ENCODE measurements around the gene DLG1. TPM values are rescaled to one million over a fixed set of nuclear protein-coding genes. Genes with fewer than 3 reads are reported as not detected.

Gene DLG1
- total and polyA plus RNA-seq, 2 experiments from 2014 or later, result 54.8 to 128 TPM

DNA sequence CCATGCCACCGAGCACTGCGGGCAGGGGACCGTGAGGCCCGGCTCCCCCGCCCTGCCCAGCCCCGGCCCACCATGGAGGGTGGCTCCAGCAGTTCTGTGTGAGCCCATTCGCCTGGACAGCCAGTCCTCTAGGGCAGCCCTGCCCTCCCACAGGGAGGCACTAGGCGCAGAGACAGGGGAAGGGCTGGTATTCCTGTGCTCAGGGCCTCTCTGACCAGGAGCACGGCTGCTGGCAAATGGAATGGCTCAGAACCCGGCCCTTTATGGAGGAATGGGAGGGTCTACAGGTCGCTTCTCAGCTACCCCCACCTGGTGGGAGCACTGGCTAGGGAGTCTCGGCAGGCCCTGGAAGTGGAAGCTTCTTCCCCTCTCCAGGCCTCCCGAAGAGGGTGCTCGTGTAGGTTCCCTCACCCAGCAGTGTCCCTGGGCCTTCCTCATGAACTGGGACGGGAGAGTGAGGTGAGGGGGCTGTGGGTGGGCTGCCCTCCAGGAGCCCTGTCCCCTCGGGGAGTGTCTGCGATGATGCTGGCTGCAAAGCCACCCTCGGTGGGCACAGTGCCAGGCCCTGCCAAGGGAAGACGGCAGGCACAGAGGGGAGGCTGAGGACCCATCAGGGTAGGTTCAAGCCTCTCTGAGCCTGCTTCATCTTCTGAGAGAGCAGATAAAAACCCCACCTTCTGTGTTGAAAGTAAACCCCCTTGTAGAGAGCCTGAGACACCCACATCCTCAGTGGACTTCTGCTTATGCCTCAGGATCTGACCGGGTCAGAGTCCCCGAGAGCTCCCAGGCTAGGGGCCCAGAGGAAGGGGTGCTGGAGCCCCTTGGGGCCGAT is 270.3 kb downstream of the DLG1 start:
- WGBS (ENCODE audit: low lambda C conversion rate, missing lambda C conversion rate), result 88% methylated on average over 19 of the region's 22 CpGs
- H3K79me2 ChIP-seq, result peaks cover 5% of the 10 kb centered on the region
- H3K27ac ChIP-seq, result peak overlapping the region; percentile 51
- DNase-seq (ENCODE audit: low spot score), result no peak
- H3K27me3 ChIP-seq, result no peaks in the 10 kb centered on the region
- no peaks in the 10 kb centered on the region for H3K9me2 ChIP-seq (replicated peaks; ENCODE audit: insufficient read depth)
- H3K36me3 ChIP-seq (replicated peaks; ENCODE audit: insufficient read depth, low read depth), result no peaks in the 10 kb centered on the region
- no peaks in the 10 kb centered on the region for H3K9me3 ChIP-seq (ENCODE audit: low read depth)
- TF ChIP-seq, protein P1, sequence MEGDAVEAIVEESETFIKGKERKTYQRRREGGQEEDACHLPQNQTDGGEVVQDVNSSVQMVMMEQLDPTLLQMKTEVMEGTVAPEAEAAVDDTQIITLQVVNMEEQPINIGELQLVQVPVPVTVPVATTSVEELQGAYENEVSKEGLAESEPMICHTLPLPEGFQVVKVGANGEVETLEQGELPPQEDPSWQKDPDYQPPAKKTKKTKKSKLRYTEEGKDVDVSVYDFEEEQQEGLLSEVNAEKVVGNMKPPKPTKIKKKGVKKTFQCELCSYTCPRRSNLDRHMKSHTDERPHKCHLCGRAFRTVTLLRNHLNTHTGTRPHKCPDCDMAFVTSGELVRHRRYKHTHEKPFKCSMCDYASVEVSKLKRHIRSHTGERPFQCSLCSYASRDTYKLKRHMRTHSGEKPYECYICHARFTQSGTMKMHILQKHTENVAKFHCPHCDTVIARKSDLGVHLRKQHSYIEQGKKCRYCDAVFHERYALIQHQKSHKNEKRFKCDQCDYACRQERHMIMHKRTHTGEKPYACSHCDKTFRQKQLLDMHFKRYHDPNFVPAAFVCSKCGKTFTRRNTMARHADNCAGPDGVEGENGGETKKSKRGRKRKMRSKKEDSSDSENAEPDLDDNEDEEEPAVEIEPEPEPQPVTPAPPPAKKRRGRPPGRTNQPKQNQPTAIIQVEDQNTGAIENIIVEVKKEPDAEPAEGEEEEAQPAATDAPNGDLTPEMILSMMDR (IDR thresholded peaks at IDR 0.05; ENCODE audit: poor library complexity), result no peak
- no peak for TF ChIP-seq EZH2 (IDR thresholded peaks at IDR 0.05; ENCODE audit: borderline replicate concordance)
- TF ChIP-seq EZH2phosphoT487 (IDR thresholded peaks at IDR 0.05; ENCODE audit: low read depth, severe bottlenecking, unreplicated experiment), result no peak
- peaks cover 27% of the 10 kb centered on the region for H3K4me1 ChIP-seq (ENCODE audit: insufficient read depth)
- peak overlapping the region; percentile 94 for H3K4me2 ChIP-seq
- H2AFZ ChIP-seq, result peak overlapping the region; percentile 75
- H3K4me3 ChIP-seq, result peak overlapping the region; percentile 68
- H4K20me1 ChIP-seq (ENCODE audit: insufficient read depth, poor library complexity, severe bottlenecking), result no peaks in the 10 kb centered on the region

GRCh38 chr3:197027151-197027895 is 271.1 kb downstream of the DLG1 start:
- peaks cover 27% of the 10 kb centered on the region for H3K4me1 ChIP-seq (ENCODE audit: insufficient read depth)
- WGBS (ENCODE audit: low lambda C conversion rate, missing lambda C conversion rate), result 98% methylated on average over 29 of the region's 29 CpGs
- no peak overlapping the region for H3K4me3 ChIP-seq
- H3K9me3 ChIP-seq (ENCODE audit: low read depth), result no peaks in the 10 kb centered on the region
- no peaks in the 10 kb centered on the region for H3K9me2 ChIP-seq (replicated peaks; ENCODE audit: insufficient read depth)
- no peak overlapping the region for H3K27ac ChIP-seq
- no peak for DNase-seq (ENCODE audit: low spot score)
- no peaks in the 10 kb centered on the region for H3K36me3 ChIP-seq (replicated peaks; ENCODE audit: insufficient read depth, low read depth)
- TF ChIP-seq EZH2phosphoT487 (IDR thresholded peaks at IDR 0.05; ENCODE audit: low read depth, severe bottlenecking, unreplicated experiment) (no peak), EZH2 (IDR thresholded peaks at IDR 0.05; ENCODE audit: borderline replicate concordance) (no peak)
- TF ChIP-seq, protein P1 (IDR thresholded peaks at IDR 0.05; ENCODE audit: poor library complexity), result no peak
- H4K20me1 ChIP-seq (ENCODE audit: insufficient read depth, poor library complexity, severe bottlenecking), result no peaks in the 10 kb centered on the region
- H3K79me2 ChIP-seq, result peaks cover 5% of the 10 kb centered on the region
- no peak overlapping the region for H2AFZ ChIP-seq
- H3K4me2 ChIP-seq, result peak overlapping the region; percentile 94
- H3K27me3 ChIP-seq, result no peaks in the 10 kb centered on the region

GRCh38 chr3:197026481-197026866 is 271.9 kb downstream of the DLG1 start:
- Histone ChIP-seq H3K36me3 (replicated peaks; ENCODE audit: insufficient read depth, low read depth) (no peaks in the 10 kb centered on the region), H3K4me1 (ENCODE audit: insufficient read depth) (peaks cover 22% of the 10 kb centered on the region), H3K4me3 (no peak overlapping the region), H3K27ac (no peak overlapping the region), H4K20me1 (ENCODE audit: insufficient read depth, poor library complexity, severe bottlenecking) (no peaks in the 10 kb centered on the region), H2AFZ (no peak overlapping the region), H3K4me2 (no peak overlapping the region), H3K9me3 (ENCODE audit: low read depth) (no peaks in the 10 kb centered on the region), H3K79me2 (peaks cover 5% of the 10 kb centered on the region), H3K27me3 (no peaks in the 10 kb centered on the region), H3K9me2 (replicated peaks; ENCODE audit: insufficient read depth) (no peaks in the 10 kb centered on the region)
- no peak for DNase-seq (ENCODE audit: low spot score)
- WGBS (ENCODE audit: low lambda C conversion rate, missing lambda C conversion rate), result 85% methylated on average over 9 of the region's 9 CpGs
- TF ChIP-seq, protein P1 (IDR thresholded peaks at IDR 0.05; ENCODE audit: poor library complexity), result no peak
- no peak for TF ChIP-seq EZH2phosphoT487 (IDR thresholded peaks at IDR 0.05; ENCODE audit: low read depth, severe bottlenecking, unreplicated experiment)
- TF ChIP-seq EZH2 (IDR thresholded peaks at IDR 0.05; ENCODE audit: borderline replicate concordance), result no peak
